PFSK-1 (cell line): ENCODE results near the gene ERCC3.

Experiments used
- FOXP2 ChIP-seq: optimal IDR thresholded peaks from 2 replicates; pipeline ENCODE3; 2011; ENCODE audit warnings: borderline replicate concordance, control low read depth, inconsistent platforms; ENCODE audit not compliant: insufficient read depth; ENCODE audit errors: extremely low read length, extremely low read depth
- POLR2AphosphoS5 ChIP-seq: IDR thresholded peaks from 2 replicates; pipeline ENCODE4 v1.6.1; 2012; ENCODE audit warnings: low read depth, mild to moderate bottlenecking, control low read depth, low read length, moderate library complexity
- REST ChIP-seq, 2 experiments: IDR thresholded peaks; 2 replicates each; pipeline versions ENCODE4 v1.6.1 to v1.8.0; 2011 to 2012; ENCODE audit warnings: low read depth in 2 of 2, low read length in 2 of 2, control low read depth in 1 of 2, inconsistent platforms in 1 of 2, mild to moderate bottlenecking in 1 of 2, moderate library complexity in 1 of 2; ENCODE audit not compliant: insufficient read depth in 1 of 2
- SIN3A ChIP-seq: IDR thresholded peaks from 2 replicates; pipeline ENCODE4 v1.6.1; 2012; ENCODE audit warnings: mild to moderate bottlenecking, low read length, moderate library complexity, borderline replicate concordance; ENCODE audit not compliant: insufficient read depth
- TAF1 ChIP-seq: IDR thresholded peaks from 2 replicates; pipeline ENCODE4 v1.6.1; 2012; ENCODE audit warnings: low read length, control low read depth, borderline replicate concordance; ENCODE audit not compliant: insufficient read depth

Gene ERCC3

GRCh38 chr2:127220768-127221527 is 73.0 kb downstream of the ERCC3 start:
- TF ChIP-seq REST (IDR thresholded peaks at IDR 0.05; ENCODE audit: insufficient read depth in 1 of 2, low read depth in 2 of 2, low read length in 2 of 2) (no peak), FOXP2 (no peak), TAF1 (no peak), POLR2AphosphoS5 (no peak), SIN3A (no peak)

- no peak for TF ChIP-seq POLR2AphosphoS5
- TF ChIP-seq FOXP2, result no peak
- TF ChIP-seq TAF1, result no peak
- TF ChIP-seq REST (IDR thresholded peaks at IDR 0.05; ENCODE audit: insufficient read depth in 1 of 2, low read depth in 2 of 2, low read length in 2 of 2), result no peak
- no peak for TF ChIP-seq SIN3A
These were observed 73.7 kb downstream of the ERCC3 start, which contains the start of gene CYP27C1 for GRCh38 chr2:127220102-127220767. Gene CYP27C1 (minus strand): TSS chr2:127220299. CDS start chr2:127220270, 29 bp downstream.

DNA sequence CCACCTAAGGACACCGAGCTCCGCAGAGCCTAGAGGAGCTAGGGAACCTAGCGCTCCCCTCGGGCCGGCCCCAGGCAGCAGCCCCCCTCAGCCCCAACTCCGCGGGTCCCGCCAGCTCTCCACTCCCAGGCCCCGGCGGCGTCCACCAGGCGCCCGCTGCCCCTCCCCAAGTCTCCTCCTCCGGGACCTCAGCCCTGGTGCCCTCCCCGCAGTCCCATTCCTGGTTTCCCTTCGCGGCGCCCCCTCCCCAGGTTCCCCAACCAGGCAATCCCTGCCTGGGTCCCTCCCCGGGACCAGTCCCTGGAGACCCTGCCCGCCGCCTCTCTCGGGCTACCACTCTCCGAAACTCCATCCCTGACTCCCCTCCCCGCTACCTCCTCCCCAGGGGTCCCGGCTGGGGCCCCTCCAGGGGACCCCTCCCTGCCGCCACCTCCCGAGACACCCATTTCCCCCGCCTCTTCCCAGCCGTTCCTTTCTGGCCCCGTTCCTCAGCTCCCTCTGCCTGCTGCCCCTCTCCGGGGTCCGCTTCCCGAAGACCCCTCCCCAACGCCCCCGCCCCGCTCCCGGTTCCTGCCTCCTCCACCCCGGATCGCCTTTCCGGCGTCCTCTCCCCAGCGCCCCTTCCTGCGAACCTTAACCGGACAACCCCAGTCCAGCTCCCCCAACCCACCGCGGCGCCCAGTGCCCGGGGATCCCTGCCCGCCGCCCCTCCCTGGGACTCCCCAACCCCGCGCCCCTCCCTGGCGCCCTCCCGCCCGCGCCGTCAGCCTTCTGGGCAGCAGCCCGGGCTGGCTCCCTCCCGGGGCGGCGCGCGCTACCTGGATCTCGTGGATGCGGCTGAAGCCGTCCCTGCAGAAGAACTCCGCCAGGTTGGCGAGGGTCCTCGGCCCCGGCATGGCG is 74.5 kb downstream of the ERCC3 start:
- no peak for TF ChIP-seq REST (IDR thresholded peaks at IDR 0.05; ENCODE audit: insufficient read depth in 1 of 2, low read depth in 2 of 2, low read length in 2 of 2)
- TF ChIP-seq TAF1, result no peak
- no peak for TF ChIP-seq FOXP2
- TF ChIP-seq POLR2AphosphoS5, result no peak
- TF ChIP-seq SIN3A, result no peak

DNA sequence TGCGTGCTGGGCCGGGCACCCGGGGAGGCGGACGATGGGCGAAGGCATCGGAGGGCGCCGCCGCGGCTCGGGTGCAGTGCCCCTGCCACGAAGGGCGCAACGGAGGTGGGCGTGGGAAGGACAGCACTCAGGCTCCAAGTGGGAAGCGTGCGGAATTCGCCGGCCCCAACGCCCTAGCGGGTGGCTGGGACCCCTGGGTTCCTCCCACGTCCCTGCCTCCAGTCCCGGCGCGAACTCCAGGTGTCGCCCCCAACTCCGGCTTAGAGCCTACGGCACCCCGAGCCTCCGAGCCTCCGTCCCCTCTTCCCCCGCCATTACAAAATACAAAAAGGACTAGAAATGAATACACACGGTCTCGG is 75.2 kb downstream of the ERCC3 start:
- TF ChIP-seq REST (IDR thresholded peaks at IDR 0.05; ENCODE audit: insufficient read depth in 1 of 2, low read depth in 2 of 2, low read length in 2 of 2) (no peak), POLR2AphosphoS5 (no peak), SIN3A (no peak), TAF1 (no peak), FOXP2 (no peak)
